Stomach (tissue), 9 donors: Measurements from ENCODE around the gene GPR82. TPM values are rescaled to one million over a fixed set of nuclear protein-coding genes. Genes with fewer than 3 reads are reported as not detected.

ENCODE experiments used
- DNase-seq, 2 donors: peaks; one replicate each; pipeline versions ENCODE4 v3.0.0 to v3.0.0-alpha.2; 2013 to 2019
- H3K27ac ChIP-seq, 5 donors: fragments of 200-600 bp in 4 of 5; sonication (generic) in 4 of 5; one replicate each; pipeline ENCODE4 v1.5.1; 2013 to 2019; ENCODE audit warnings: mild to moderate bottlenecking in 1 of 5, moderate library complexity in 1 of 5
- H3K27me3 ChIP-seq, 3 donors: fragments of 200-600 bp; sonication (generic); one replicate each; pipeline ENCODE4 v1.5.1; 2017 to 2019; ENCODE audit warnings: mixed run types in 1 of 3
- H3K36me3 ChIP-seq, 4 donors: fragments of 200-600 bp; sonication (generic); 1 replicate in 3 of 4; 2 replicates in 1 of 4; pipeline ENCODE4 v1.5.1; 2016 to 2019
- H3K4me1 ChIP-seq, 4 donors: fragments of 200-600 bp; sonication (generic); one replicate each; pipeline ENCODE4 v1.5.1; 2016 to 2019
- H3K4me3 ChIP-seq, 4 donors: fragments of 200-600 bp; sonication (generic) in 3 of 4; one replicate each; pipeline ENCODE4 v1.5.1; 2016 to 2019; ENCODE audit warnings: mild to moderate bottlenecking in 1 of 4
- H3K9me3 ChIP-seq, 4 donors: fragments of 200-600 bp; sonication (generic); one replicate each; pipeline ENCODE4 v1.5.1; 2016 to 2019
- CTCF ChIP-seq, 7 experiments: fragments of 450-650 bp in 4 of 7; fragments of 200-600 bp in 3 of 7; sonication (generic) in 3 of 7; IDR thresholded peaks; one replicate each; pipeline ENCODE4 v1.5.1; 2016 to 2019; ENCODE audit warnings: antibody characterized with exemption in 7 of 7, control low read depth in 2 of 7, mild to moderate bottlenecking in 1 of 7
- EP300 ChIP-seq: sonication (generic); formaldehyde crosslinking; IDR thresholded peaks from one replicate; pipeline ENCODE4 v1.6.1; 2017; ENCODE audit warnings: antibody characterized with exemption
- POLR2A ChIP-seq, 4 donors: fragments of 450-650 bp; IDR thresholded peaks; one replicate each; pipeline ENCODE4 v1.6.1; 2016; ENCODE audit warnings: antibody characterized with exemption in 4 of 4, control low read depth in 2 of 4, mild to moderate bottlenecking in 1 of 4, moderate library complexity in 1 of 4
- POLR2AphosphoS5 ChIP-seq, 3 donors: sonication (generic); formaldehyde crosslinking; IDR thresholded peaks; one replicate each; pipeline ENCODE4 v1.6.1; 2016; ENCODE audit warnings: antibody characterized with exemption in 3 of 3
- WGBS, 5 donors: extraction: QIAGEN DNeasy Blood & Tissue Kit in 3 of 5; methylation state at CpG; one replicate each; pipeline versions ENCODE4 v1.1.5 to v1.1.7; 2013 to 2018; 5-methylcytosine and 5-hydroxymethylcytosine counted together
- intact Hi-C: fragments of 100-400 bp; cut with DNase I; formaldehyde crosslinking; loops from one replicate; pipeline ENCODE4 v1.15.1; 2023; ENCODE audit warnings: low total_unique reads
- polyA plus RNA-seq, 3 donors: library from polyadenylated mRNA; stranded (reverse); fragments of 200-250 nt; gene quantifications; one replicate each; pipeline ENCODE4 v1.2.3, GENCODE V29; 2013
- small RNA-seq, 4 donors: library from RNA; depleted of rRNA; stranded (forward); fragments of <200 nt; gene quantifications; one replicate each; pipeline ENCODE3, GENCODE V24; 2016
- total RNA-seq, 5 donors: library from RNA; depleted of rRNA; stranded (reverse); fragments of >200 nt; gene quantifications; one replicate each; pipeline versions ENCODE4 v1.1.0 to v1.2.3, GENCODE V29; 2014 to 2016
- donor health status: healthy with polysubstance abuse.
- donor health status: Bipolar disorder and iron deficiency.
- donor health status: healthy.

Gene GPR82
- total and polyA plus RNA-seq, 8 donors: under 0.01 to 0.37 (median 0.25) TPM; not detected in 3

GRCh38 chrX:41779030-41779564 is 55.1 kb downstream of the GPR82 start:
- no peak overlapping the region for H3K27ac ChIP-seq
- H3K27me3 ChIP-seq: no peaks in the 10 kb centered on the region
- H3K4me3 ChIP-seq: no peak overlapping the region
- TF ChIP-seq CTCF (IDR thresholded peaks at IDR 0.05): no peak
- TF ChIP-seq POLR2AphosphoS5 (IDR thresholded peaks at IDR 0.05): no peak
- no peak for TF ChIP-seq EP300
- TF ChIP-seq POLR2A (IDR thresholded peaks at IDR 0.05): no peak
- 20 to 31% (median 30%) methylated on average over 1 of the region's 1 CpG for WGBS, 5 donors
- no peaks in the 10 kb centered on the region for H3K9me3 ChIP-seq
- intact Hi-C loops: no loop called here
- peak in 1 of 2 donors; percentile 27 for DNase-seq
- H3K4me1 ChIP-seq: peaks cover 0 to 11% (median 5%) of the 10 kb centered on the region in 4 donors
- no peaks in the 10 kb centered on the region for H3K36me3 ChIP-seq

Small RNA genes lying within 50 kb of the gene (small RNA-seq; reads per million reads assigned to genes)
- 0 to 0.77 (median 0) reads per million in 4 donors for gene RN7SL144P

Other genes starting within 250 kb of the GPR82 start
- 10 to 100 TPM in 2 of 5 donors, 1 to 10 TPM in 1, under 1 TPM in 1, not detected in 1; 0.45 to 10.1 (median 7.6) TPM for gene GPR34, start 35.2 kb upstream of the GPR82 start, total RNA-seq
- 1 to 10 TPM; 1.5 to 7.5 (median 6.2) TPM for gene GPR34, start 35.2 kb upstream of the GPR82 start, polyA plus RNA-seq
- 10 to 100 TPM; 32.0 to 82.0 (median 38.8) TPM for gene CASK, start 199.4 kb downstream of the GPR82 start, total RNA-seq
- 10 to 100 TPM in 1 of 3 donors, 1 to 10 TPM in 2; 7.3 to 14.4 (median 7.3) TPM for gene CASK, start 199.4 kb downstream of the GPR82 start, polyA plus RNA-seq